Stimulated activated CD4-positive, alpha-beta T cell treated with anti-CD3 and anti-CD28 coated beads, Interleukin-2, amount 100 ng/mL, for 4 hours (primary cell): ENCODE data around the gene NFATC2.

Experiments used
- DNase-seq: peaks from one replicate; pipeline ENCODE4 v3.0.0-alpha.2; 2020; ENCODE audit warnings: low read depth

Gene NFATC2

DNA sequence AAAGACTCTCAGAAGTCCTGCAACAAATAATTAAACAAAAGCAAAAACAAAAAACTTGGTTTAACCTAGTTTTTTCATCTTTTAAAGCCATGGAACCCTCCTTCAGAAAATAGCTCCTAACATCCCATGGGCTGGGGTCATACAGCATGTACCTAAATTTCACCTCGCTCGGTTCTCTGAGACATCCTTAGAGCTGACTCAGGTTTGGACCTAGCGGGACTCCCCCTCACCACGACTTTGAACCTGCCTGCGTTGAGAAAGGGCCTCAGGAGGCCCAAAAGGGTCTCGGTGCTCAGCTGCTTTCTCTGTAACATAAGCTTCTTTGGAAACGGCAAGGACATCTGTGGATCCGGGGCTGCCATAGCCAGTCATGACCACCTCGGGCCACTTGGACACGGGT lies 112.8 kb downstream of the NFATC2 start:
- no peak for DNase-seq

GRCh38 chr20:51429144-51429482 lies 113.4 kb downstream of the NFATC2 start:
- no peak for DNase-seq

GRCh38 chr20:51428401-51429143 lies 113.9 kb downstream of the NFATC2 start:
- no peak for DNase-seq

GRCh38 chr20:51427651-51428291 lies 114.7 kb downstream of the NFATC2 start:
- DNase-seq, result no peak

DNA sequence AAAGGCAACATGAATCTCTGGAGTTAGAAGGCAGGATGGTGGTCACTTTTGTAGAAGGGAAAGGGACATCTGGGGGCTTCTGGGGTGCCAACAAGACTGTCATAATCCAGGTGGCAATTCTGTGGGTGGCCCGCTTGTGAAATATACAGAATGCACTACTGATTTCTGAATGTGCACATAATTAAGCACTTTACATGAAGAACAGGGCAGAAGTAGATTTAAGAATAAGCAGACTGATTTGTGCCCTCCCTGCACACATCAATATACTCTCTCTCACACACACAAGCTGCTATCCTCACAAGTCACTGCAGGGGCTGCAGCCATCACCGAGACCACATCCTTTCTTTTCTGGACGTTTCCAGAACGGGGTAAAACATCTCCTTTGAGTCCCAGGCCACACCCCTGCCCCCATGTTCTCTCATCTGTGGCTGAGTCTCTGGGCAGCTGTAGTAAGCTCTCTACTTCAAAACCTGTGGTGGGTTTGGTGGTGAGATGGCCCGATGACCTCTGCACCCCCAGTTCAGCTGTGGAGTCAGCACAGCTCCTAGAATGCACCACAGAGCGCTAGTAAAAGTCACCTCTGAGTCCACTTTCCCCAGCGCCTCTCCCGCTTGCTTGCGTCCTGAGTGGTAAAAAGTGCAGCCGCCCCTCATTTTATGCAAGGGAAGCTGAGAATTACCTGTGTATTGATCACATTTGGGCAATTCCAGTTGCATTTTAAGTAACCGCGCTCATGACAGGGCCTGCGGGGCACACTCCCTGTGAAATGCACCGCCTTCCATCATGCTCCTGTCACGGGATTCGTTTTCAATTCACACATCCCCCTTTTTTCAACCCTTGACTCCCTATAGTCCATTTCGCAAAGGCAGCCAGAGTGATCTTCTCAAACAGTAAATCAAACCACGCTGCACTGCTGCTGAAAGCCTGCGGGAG lies 115.5 kb downstream of the NFATC2 start:
- no peak for DNase-seq

DNA sequence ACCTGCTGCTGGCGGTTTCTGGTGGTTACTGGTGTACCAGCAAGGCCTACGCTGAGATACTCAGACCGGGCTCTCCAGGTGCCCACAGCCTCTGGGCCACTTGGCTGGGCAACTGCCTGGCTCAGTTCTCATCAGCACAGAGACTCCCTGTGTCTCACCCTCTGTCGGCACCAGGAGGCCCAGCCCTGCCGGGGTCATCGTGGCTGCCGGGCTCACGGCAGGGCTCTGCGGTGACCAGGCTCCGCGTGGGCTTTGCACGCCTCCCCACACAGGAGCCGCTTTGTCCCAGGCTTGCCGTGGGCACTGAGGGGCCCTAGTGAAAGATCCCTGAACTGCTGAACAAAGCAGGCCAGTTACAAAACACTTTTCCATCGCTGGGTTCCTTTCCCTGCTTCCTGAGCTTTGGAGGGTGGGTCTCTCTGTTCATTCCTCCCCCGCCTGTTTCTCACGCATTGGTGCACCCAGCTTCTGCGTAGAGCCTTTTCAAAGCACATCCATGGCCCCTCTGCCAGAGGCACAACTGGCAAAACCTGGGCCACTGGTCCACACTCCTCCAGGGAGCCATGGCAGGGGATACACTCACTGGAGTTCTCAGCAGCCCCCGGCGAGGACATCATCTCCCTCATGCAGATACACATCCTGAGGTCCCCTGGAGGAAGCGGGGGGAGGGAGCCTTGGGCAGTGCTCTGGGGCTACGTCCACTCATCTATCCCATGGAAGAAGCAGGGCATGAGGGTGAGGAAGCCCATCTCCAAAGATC lies 117.0 kb downstream of the NFATC2 start:
- DNase-seq, result no peak

GRCh38 chr20:51424270-51425117 lies 118.0 kb downstream of the NFATC2 start:
- peak; percentile 16 for DNase-seq

GRCh38 chr20:51423810-51424209 lies 118.7 kb downstream of the NFATC2 start:
- DNase-seq, result no peak

- no peak for DNase-seq
Measured at GRCh38 chr20:51423290-51423667, 119.2 kb downstream of the NFATC2 start.

GRCh38 chr20:51422514-51423289 lies 119.8 kb downstream of the NFATC2 start:
- DNase-seq, result no peak

GRCh38 chr20:51420805-51421204 lies 121.7 kb downstream of the NFATC2 start:
- no peak for DNase-seq

- no peak for DNase-seq
Measured at GRCh38 chr20:51420111-51420510, 122.4 kb downstream of the NFATC2 start.

DNA sequence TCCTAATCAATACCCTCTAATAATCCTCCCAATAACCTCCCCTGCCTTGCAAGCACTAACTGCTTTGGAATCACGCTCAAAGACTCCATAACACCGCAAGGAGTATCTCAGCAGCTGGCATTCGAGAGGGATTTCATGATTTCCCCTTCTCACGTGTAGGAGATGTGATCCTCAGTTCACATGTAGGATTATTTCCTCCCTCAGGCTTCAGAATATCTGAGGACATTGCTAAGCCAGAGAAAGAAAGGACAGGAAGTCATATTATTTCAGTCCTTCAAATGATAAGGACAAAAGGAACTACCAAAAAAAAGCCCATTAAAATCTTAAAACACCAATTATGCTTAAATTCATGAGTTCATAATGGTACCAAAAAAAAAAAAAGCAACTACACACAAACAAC lies 122.9 kb downstream of the NFATC2 start:
- DNase-seq, result no peak

GRCh38 chr20:51419231-51419630 lies 123.3 kb downstream of the NFATC2 start:
- no peak for DNase-seq

- DNase-seq, result no peak
Measured at GRCh38 chr20:51418137-51418529, 124.4 kb downstream of the NFATC2 start.

DNA sequence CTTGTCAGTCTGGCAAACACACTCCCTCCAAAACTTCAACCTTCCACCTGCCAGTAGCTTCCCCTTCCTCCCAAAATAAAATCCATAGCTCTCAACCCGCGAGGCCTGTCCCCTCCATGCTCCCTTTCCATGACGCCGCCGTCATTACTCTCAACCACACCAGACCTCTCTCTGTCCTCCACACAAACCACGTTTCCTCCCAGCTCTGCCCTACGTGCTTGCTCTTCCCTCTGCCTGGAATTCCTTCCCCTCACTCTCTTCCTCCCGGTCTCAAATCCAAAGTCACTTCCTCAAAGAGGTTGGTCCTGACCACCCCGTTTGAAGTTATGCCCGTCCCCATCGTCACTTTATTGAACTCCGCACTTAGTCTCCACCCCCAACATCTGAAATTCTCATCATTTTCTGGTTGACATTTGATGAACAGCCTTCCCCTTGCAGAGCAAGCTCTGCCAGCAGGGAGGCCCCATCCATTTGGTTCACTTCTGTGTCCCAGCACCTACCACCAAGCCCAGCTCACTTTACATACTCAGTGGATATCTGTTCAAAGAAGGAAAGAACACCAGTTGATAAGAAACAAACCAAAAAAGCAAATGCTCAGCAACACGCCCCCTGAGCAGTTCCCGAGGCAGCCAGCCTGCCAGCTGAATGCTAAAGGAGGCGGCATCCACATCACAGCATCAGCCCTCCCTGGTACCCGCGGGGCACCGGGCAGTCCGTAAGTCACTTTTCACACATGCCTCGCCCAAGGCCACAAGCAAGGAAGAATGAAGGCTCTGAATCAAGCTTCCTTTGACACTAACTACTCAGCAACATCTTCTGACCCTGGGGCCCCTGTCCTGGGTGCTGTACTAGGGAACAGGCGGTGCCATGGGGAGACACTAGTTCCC lies 125.0 kb downstream of the NFATC2 start:
- DNase-seq, result no peak

DNA sequence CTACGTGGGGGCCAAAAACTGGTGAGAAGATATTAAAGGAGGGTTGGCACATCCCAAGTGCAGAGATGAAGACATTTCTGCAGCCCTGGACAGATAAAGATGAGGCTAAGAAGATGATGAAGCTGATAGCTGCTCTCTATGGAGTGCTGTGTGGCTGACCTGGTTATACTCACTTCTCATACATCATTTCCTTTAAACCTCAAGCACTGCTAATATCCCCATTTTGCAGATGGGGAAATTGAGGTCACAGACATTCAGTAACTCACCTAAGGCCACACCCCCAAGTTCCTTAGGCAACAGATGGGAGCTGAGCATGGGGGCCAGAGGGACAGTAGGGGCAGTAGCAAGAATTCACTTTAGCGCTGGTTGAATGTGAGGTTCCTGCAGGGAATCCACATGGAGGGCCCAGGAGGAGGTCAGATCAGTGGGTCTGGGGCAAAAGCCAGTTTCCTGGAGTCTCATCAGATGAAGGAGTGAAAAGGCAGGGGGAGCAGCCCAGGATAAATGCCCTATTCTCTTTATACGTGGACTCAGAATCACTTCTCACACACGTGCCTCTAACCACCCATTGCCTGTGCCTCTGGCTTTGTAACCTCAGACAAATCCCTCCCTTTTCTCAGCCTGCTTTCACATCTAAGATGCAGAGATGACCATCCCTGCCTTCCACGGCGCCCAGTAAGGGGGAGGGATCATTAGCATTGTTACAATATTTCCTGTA lies 125.8 kb downstream of the NFATC2 start:
- no peak for DNase-seq

GRCh38 chr20:51413857-51414256 lies 128.7 kb downstream of the NFATC2 start:
- DNase-seq, result no peak
